ENCODE data around the gene FIP1L1. TPM values are rescaled to one million over a fixed set of nuclear protein-coding genes. Genes with fewer than 3 reads are reported as not detected.

The FIP1L1 gene
- total RNA-seq, 2 donors from 2014 or later: 32.7 to 32.8 TPM

DNA sequence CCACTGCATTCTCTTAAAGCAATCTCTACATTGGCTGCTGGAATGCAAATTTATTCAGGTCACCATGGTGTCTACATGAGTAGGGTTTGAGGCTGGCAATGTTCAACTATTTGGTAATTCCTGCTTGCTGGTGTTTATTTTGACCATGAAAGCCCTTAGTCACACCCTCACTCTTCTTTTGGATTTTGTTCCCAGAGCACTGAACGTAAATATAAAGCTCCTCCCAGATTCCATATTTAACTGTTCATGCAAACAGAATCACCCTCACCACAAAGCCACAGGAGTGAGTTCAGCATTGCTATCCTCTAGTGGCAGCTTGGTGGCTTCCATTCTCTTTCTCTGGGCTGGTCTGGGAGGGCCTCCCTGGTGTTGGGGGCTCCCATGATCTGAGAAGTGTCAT is 131.0 kb downstream of the FIP1L1 start:
- Histone ChIP-seq H3K4me3 (no peak overlapping the region), H3K36me3 (no peaks in the 10 kb centered on the region), H3K27ac (peak overlapping the region; percentile 68 to 73), H3K27me3 (no peaks in the 10 kb centered on the region), H3K4me1 (peaks cover 0 to 19% of the 10 kb centered on the region in 2 donors), H3K9me3 (no peaks in the 10 kb centered on the region)
- TF ChIP-seq, protein P1, sequence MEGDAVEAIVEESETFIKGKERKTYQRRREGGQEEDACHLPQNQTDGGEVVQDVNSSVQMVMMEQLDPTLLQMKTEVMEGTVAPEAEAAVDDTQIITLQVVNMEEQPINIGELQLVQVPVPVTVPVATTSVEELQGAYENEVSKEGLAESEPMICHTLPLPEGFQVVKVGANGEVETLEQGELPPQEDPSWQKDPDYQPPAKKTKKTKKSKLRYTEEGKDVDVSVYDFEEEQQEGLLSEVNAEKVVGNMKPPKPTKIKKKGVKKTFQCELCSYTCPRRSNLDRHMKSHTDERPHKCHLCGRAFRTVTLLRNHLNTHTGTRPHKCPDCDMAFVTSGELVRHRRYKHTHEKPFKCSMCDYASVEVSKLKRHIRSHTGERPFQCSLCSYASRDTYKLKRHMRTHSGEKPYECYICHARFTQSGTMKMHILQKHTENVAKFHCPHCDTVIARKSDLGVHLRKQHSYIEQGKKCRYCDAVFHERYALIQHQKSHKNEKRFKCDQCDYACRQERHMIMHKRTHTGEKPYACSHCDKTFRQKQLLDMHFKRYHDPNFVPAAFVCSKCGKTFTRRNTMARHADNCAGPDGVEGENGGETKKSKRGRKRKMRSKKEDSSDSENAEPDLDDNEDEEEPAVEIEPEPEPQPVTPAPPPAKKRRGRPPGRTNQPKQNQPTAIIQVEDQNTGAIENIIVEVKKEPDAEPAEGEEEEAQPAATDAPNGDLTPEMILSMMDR (IDR thresholded peaks at IDR 0.05): no peak
- DNase-seq (ENCODE audit: low spot score): no peak

DNA sequence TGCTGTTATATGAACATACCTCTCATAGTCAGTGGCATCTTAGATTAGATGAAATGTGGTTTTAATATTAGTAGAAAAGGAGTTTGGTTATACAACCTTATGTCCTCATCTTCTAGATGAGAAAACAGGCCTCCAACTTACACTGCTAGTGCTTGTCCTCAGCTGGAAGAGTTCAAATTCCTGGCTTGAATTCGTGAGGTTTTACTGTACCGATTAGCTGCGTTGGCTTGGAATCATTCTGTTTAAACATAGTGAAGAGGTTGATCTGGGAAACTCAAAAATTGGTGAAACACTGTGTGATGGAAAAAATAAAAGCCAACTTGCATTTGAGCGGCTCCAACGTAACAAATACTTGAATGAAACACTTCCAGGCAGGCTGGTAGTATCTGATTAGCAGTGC is 132.9 kb downstream of the FIP1L1 start:
- H3K27ac ChIP-seq: no peak overlapping the region
- no peak for DNase-seq (ENCODE audit: low spot score)
- no peak overlapping the region for H3K4me3 ChIP-seq
- H3K9me3 ChIP-seq: no peaks in the 10 kb centered on the region
- peaks cover 0 to 19% of the 10 kb centered on the region in 2 donors for H3K4me1 ChIP-seq
- no peaks in the 10 kb centered on the region for H3K36me3 ChIP-seq
- H3K27me3 ChIP-seq: no peaks in the 10 kb centered on the region
- TF ChIP-seq, protein P1 (IDR thresholded peaks at IDR 0.05): no peak

Other genes with a start within 250 kb of the FIP1L1 start
- gene SCFD2, start 11.6 kb upstream of the FIP1L1 start, total RNA-seq: 1 to 10 TPM; 8.1 to 9.4 TPM
- 1 to 10 TPM; 4.5 to 8.9 TPM for gene LNX1, start 213.8 kb downstream of the FIP1L1 start, total RNA-seq